HUES48 (cell line): ENCODE measurements around the gene TBX18.

Experiments
- H3K27ac ChIP-seq: one replicate; pipeline ENCODE4 v1.7.0; 2013; ENCODE audit warnings: low read depth, low read length, inconsistent platforms
- H3K27me3 ChIP-seq: 2 replicates; pipeline ENCODE4 v1.6.1; 2013; ENCODE audit warnings: mild to moderate bottlenecking, low read length; ENCODE audit not compliant: control insufficient read depth, insufficient read depth
- H3K36me3 ChIP-seq: 2 replicates; pipeline ENCODE4 v1.6.1; 2013; ENCODE audit warnings: low read length; ENCODE audit not compliant: control insufficient read depth, insufficient read depth
- H3K4me1 ChIP-seq: 2 replicates; pipeline ENCODE4 v1.6.1; 2013; ENCODE audit warnings: mild to moderate bottlenecking, low read length; ENCODE audit not compliant: control insufficient read depth, insufficient read depth
- H3K4me3 ChIP-seq: 2 replicates; pipeline ENCODE4 v1.5.1; 2013; ENCODE audit warnings: mild to moderate bottlenecking, low read depth, low read length
- H3K9ac ChIP-seq: 2 replicates; pipeline ENCODE4 v1.6.1; 2013; ENCODE audit warnings: mild to moderate bottlenecking, low read depth, low read length, moderate library complexity
- H3K9me3 ChIP-seq: 2 replicates; pipeline ENCODE4 v1.6.1; 2013; ENCODE audit warnings: low read length; ENCODE audit not compliant: control insufficient read depth, insufficient read depth

TBX18 gene

DNA sequence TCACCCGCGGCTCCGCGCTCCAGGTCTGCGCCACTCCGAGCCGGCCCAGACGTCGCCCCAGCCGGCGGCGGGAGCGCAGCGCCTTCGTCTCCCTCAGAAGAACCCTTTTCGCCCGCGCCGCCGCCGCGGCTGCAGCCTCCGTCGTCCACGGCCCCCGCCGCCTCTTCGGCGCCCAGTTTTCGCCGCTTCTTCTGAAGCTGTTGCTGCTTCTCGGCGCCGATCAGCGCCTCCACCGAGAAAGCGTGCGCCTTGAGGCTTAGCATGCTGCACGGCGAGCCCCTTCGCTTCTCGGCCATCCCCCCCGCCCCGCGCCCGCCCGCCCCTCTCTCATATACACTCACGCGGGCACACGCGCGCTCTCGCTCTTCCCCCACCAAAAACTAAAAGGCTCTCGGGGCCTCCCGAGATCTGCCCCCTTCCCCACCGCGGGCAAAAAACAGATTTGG is 489 bp downstream of the TBX18 start:
- no peaks in the 10 kb centered on the region for H3K9me3 ChIP-seq
- H3K27ac ChIP-seq = no peak overlapping the region
- H3K4me3 ChIP-seq = peak overlapping the region; percentile 81
- H3K36me3 ChIP-seq = no peaks in the 10 kb centered on the region
- H3K4me1 ChIP-seq = peaks cover 22% of the 10 kb centered on the region
- no peak overlapping the region for H3K9ac ChIP-seq
- H3K27me3 ChIP-seq = peaks cover 99% of the 10 kb centered on the region

DNA sequence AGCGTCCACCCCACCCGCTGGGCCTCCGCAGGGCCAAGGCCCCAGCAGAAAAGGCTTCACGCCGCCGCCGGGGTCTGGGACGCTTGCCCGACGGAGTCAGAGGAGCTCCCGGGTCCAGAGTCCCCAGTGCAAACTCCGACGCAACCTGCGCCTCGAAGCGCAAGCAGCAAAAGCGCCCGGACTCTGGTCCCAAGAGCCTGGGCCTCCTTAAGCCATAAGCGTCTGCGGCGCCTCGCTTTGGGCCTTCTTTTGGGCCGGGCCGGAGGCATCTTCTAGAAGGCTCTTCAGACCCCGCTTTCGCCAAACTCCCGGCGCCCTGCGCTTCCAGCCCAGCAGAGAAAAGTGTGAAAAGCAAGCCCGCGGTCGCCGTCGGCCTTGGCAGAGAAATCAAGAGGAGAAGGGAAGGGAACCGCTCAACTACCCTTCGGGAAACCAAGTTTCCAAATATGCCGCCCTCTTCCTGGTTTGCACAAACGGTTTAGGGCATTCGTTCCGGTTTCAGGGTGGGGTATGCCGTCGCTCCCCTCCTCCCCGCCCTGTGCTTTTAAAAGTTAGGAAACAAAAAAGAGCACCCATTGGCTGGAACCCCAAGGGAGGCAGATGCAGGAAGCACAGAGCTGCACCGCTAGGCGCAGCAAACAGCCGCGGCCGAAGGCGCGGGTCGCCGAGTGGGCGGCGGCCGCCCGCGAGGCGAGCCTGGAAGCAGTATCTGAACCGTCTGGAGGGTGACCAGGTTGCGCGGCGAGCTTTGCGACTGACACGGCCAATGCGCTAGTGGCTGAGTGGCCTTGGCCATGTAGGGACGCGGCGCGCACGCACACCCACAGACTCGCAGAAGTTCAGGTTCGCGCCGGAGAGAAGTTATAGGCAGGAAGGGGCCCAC is 1.2 kb downstream of the TBX18 start:
- no peak overlapping the region for H3K9ac ChIP-seq
- H3K4me1 ChIP-seq = peaks cover 16% of the 10 kb centered on the region; the same call in 1 of the 2 replicates
- H3K4me3 ChIP-seq = peak overlapping the region; percentile 81
- H3K27ac ChIP-seq = no peak overlapping the region
- no peaks in the 10 kb centered on the region for H3K9me3 ChIP-seq
- H3K27me3 ChIP-seq = peaks cover 97% of the 10 kb centered on the region
- no peaks in the 10 kb centered on the region for H3K36me3 ChIP-seq

GRCh38 chr6:84762220-84763002 is 2.0 kb downstream of the TBX18 start:
- Histone ChIP-seq H3K36me3 (no peaks in the 10 kb centered on the region), H3K27ac (no peak overlapping the region), H3K4me3 (peak overlapping the region; percentile 81; the same call in 1 of the 2 replicates), H3K27me3 (peaks cover 89% of the 10 kb centered on the region), H3K4me1 (peaks cover 10% of the 10 kb centered on the region; the same call in 1 of the 2 replicates), H3K9me3 (no peaks in the 10 kb centered on the region), H3K9ac (no peak overlapping the region)

DNA sequence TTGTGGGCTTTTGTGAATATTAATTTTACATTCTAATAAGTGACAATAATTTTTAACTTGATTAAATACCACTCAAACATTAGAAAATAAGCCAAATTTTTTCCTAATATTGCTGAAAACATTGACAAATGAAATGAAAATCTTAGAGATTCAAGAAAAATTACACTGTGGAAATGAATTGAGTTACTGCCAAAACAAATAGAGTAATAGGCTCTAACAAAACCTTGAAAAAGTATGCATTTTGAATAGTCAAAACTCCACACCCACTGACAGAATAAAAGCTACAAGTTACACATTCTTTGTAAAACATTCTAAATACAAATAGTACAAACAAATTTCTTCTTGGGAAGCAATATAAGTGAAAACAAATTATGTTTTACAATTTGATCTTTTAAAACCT is 5.9 kb downstream of the TBX18 start:
- peaks cover 51% of the 10 kb centered on the region for H3K27me3 ChIP-seq

DNA sequence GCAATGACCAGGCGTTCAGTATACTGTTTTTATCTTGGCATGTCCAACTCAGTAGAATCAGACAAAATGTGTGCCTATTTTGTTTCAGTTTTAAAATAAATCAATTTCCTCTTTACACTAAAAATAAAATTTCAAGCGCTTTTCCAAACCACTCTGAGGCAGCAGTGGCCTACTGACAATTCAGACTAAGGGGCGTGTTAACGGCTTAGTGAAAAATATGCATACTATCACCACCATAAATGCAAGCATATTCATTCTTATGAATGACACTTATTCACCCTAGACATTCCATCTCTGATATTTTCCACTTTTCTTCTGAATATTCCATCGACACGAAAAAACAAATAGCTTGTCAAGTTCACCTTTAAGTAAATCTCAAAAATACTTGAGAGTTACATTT is 7.5 kb downstream of the TBX18 start:
- Histone ChIP-seq H3K4me3 (no peak overlapping the region), H3K27me3 (peaks cover 35% of the 10 kb centered on the region), H3K4me1 (no peaks in the 10 kb centered on the region), H3K27ac (no peak overlapping the region), H3K36me3 (no peaks in the 10 kb centered on the region), H3K9me3 (no peaks in the 10 kb centered on the region), H3K9ac (no peak overlapping the region)

More for the DNA sequence above, 5.9 kb downstream of the TBX18 start:
- Histone ChIP-seq H3K9ac (no peak overlapping the region), H3K4me1 (peaks cover 5% of the 10 kb centered on the region; the same call in 1 of the 2 replicates), H3K36me3 (no peaks in the 10 kb centered on the region), H3K9me3 (no peaks in the 10 kb centered on the region), H3K4me3 (no peak overlapping the region), H3K27ac (no peak overlapping the region)

DNA sequence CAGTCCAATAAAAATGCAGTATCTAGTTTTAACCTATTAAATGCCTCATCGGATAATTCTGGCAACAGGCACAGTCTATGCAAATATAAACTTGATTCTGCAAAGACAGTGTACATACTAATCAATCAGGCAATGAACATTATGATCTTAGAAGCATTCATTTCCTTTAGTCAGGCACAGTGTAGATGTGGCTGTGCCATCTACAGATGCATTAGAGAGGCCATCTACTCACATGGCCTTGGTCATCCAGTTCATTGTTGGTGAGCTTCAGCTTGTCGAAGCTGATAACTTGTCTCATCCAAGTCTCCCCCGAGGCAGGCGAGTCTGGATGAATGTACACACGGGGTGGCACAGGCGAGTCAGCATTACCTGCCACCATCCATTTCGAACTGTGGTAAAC is 7.9 kb downstream of the TBX18 start:
- Histone ChIP-seq H3K27ac (no peak overlapping the region), H3K36me3 (no peaks in the 10 kb centered on the region), H3K9ac (no peak overlapping the region), H3K27me3 (peaks cover 30% of the 10 kb centered on the region), H3K9me3 (no peaks in the 10 kb centered on the region), H3K4me1 (no peaks in the 10 kb centered on the region), H3K4me3 (no peak overlapping the region)

DNA sequence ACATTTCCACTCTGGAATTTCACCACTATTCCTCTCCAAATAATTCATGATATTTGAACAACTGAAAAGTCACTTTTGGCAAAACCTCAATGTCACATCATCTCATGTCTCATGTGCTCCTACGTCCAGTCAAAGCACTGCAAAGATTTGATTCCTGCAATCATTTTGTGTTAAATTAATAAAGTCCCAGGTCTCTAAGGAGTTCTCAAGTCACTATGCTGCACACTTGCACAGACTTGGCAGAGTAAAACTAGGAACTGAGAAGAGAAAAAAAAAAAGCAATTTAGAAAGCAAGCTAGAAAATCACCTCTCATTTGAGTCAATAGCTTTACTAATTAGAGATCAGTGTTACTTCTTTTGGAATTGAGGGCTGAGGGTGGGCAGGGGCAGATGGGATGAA is 11.2 kb downstream of the TBX18 start:
- no peaks in the 10 kb centered on the region for H3K4me1 ChIP-seq
- no peak overlapping the region for H3K4me3 ChIP-seq
- H3K27me3 ChIP-seq = no peaks in the 10 kb centered on the region
- H3K36me3 ChIP-seq = no peaks in the 10 kb centered on the region
- no peaks in the 10 kb centered on the region for H3K9me3 ChIP-seq
- no peak overlapping the region for H3K9ac ChIP-seq
- no peak overlapping the region for H3K27ac ChIP-seq

GRCh38 chr6:84752118-84752850 is 12.1 kb downstream of the TBX18 start:
- Histone ChIP-seq H3K27me3 (no peaks in the 10 kb centered on the region), H3K9ac (no peak overlapping the region), H3K9me3 (no peaks in the 10 kb centered on the region), H3K36me3 (no peaks in the 10 kb centered on the region), H3K4me1 (no peaks in the 10 kb centered on the region), H3K27ac (no peak overlapping the region), H3K4me3 (no peak overlapping the region)

GRCh38 chr6:84749181-84749580 is 15.2 kb downstream of the TBX18 start:
- Histone ChIP-seq H3K36me3 (no peaks in the 10 kb centered on the region), H3K4me3 (no peak overlapping the region), H3K9ac (no peak overlapping the region), H3K27me3 (no peaks in the 10 kb centered on the region), H3K27ac (no peak overlapping the region), H3K4me1 (no peaks in the 10 kb centered on the region), H3K9me3 (no peaks in the 10 kb centered on the region)

GRCh38 chr6:84748376-84748775 is 16.0 kb downstream of the TBX18 start:
- H3K27ac ChIP-seq = no peak overlapping the region
- no peaks in the 10 kb centered on the region for H3K9me3 ChIP-seq
- no peaks in the 10 kb centered on the region for H3K27me3 ChIP-seq
- H3K36me3 ChIP-seq = no peaks in the 10 kb centered on the region
- H3K4me3 ChIP-seq = no peak overlapping the region
- no peak overlapping the region for H3K9ac ChIP-seq
- no peaks in the 10 kb centered on the region for H3K4me1 ChIP-seq
